SK-N-SH (cell line): Measurements from ENCODE around the gene PRPF40B. TPM values are rescaled to one million over a fixed set of nuclear protein-coding genes. Genes with fewer than 3 reads are reported as not detected.

Experiments used
- CTCF ChIA-PET: fragments of 300-600, 350-600 bp; formaldehyde crosslinking; extraction: SDS; loops from one replicate; lab custom pipeline; 2021; lab: Yijun Ruan, JAX
- POLR2A ChIA-PET: fragments of 350-600 bp; sonication (Branson Sonifier 250); formaldehyde crosslinking; extraction: SDS; loops from one replicate; lab custom pipeline; 2020; ENCODE audit warnings: antibody characterized with exemption, inconsistent platforms; lab: Yijun Ruan, JAX
- DNase-seq: peaks from one replicate; pipeline ENCODE4 v3.0.0; 2012
- H2AFZ ChIP-seq: fragments of 200-600 bp; sonication (generic); 2 replicates; pipeline ENCODE4 v1.8.1; 2016; ENCODE audit warnings: antibody characterized with exemption, mild to moderate bottlenecking, low read depth
- H3F3A ChIP-seq: fragments of 200-600 bp; sonication (generic); replicated peaks from 2 replicates; pipeline ENCODE3; 2016; ENCODE audit warnings: antibody characterized with exemption, mild to moderate bottlenecking; ENCODE audit not compliant: insufficient read depth
- H3K27ac ChIP-seq, 2 experiments: fragments of 200-500 bp in 1 of 2; fragments of 200-600 bp in 1 of 2; sonication (Bioruptor generic) in 1 of 2; sonication (generic), shearing (Covaris generic) in 1 of 2; 2 replicates each; pipeline versions ENCODE4 v1.5.1 to v1.6.1; 2014 to 2016; ENCODE audit warnings: low read depth in 2 of 2, inconsistent platforms in 1 of 2, low read length in 1 of 2, mild to moderate bottlenecking in 1 of 2, mixed read lengths in 1 of 2
- H3K27me3 ChIP-seq: fragments of 200-600 bp; sonication (generic), shearing (Covaris generic); 2 replicates; pipeline ENCODE4 v1.6.1; 2016; ENCODE audit warnings: mixed run types; ENCODE audit not compliant: insufficient read depth
- H3K36me3 ChIP-seq, 2 experiments: fragments of 200-500 bp in 1 of 2; fragments of 200-600 bp in 1 of 2; sonication (Bioruptor generic) in 1 of 2; sonication (generic) in 1 of 2; replicated peaks in 1 of 2; 2 replicates each; pipeline versions ENCODE3 to v1.5.1; 2014 to 2016; ENCODE audit warnings: low read length in 1 of 2, mild to moderate bottlenecking in 1 of 2; ENCODE audit not compliant: insufficient read depth in 2 of 2, control insufficient read depth in 1 of 2
- H3K4me1 ChIP-seq, 2 experiments: fragments of 200-500 bp in 1 of 2; fragments of 200-600 bp in 1 of 2; sonication (Bioruptor generic) in 1 of 2; sonication (generic), shearing (Covaris generic) in 1 of 2; 2 replicates each; pipeline versions ENCODE4 v1.5.1 to v1.6.1; 2014 to 2016; ENCODE audit warnings: low read depth in 1 of 2, low read length in 1 of 2, mixed run types in 1 of 2; ENCODE audit not compliant: insufficient read depth in 2 of 2, control insufficient read depth in 1 of 2
- H3K4me2 ChIP-seq: fragments of 200-600 bp; sonication (generic), shearing (Covaris generic); 2 replicates; pipeline ENCODE4 v1.6.1; 2017; ENCODE audit warnings: mixed run types
- H3K4me3 ChIP-seq, 2 experiments: fragments of 200-500 bp in 1 of 2; fragments of 200-600 bp in 1 of 2; sonication (Bioruptor generic) in 1 of 2; sonication (generic), shearing (Covaris generic) in 1 of 2; 2 replicates each; pipeline versions ENCODE4 v1.5.1 to v1.8.1; 2014 to 2016; ENCODE audit warnings: low read depth in 2 of 2, inconsistent platforms in 1 of 2, low read length in 1 of 2, mild to moderate bottlenecking in 1 of 2, mixed read lengths in 1 of 2, moderate library complexity in 1 of 2
- H3K79me2 ChIP-seq: fragments of 200-600 bp; sonication (generic); 2 replicates; pipeline ENCODE4 v1.8.1; 2017; ENCODE audit warnings: mild to moderate bottlenecking; ENCODE audit not compliant: insufficient read depth
- H3K9ac ChIP-seq: fragments of 200-600 bp; sonication (generic); 2 replicates; pipeline ENCODE4 v1.6.1; 2017; ENCODE audit warnings: mixed run types
- H3K9me2 ChIP-seq: fragments of 200-600 bp; sonication (generic); 2 replicates; pipeline ENCODE4 v1.6.1; 2017; ENCODE audit warnings: mixed run types
- H3K9me3 ChIP-seq: fragments of 200-600 bp; sonication (generic); 2 replicates; pipeline ENCODE4 v1.6.1; 2017; ENCODE audit warnings: mixed run types, mild to moderate bottlenecking, moderate library complexity
- H4K20me1 ChIP-seq: fragments of 200-600 bp; sonication (generic); 2 replicates; pipeline ENCODE4 v1.6.1; 2017; ENCODE audit warnings: mild to moderate bottlenecking, mixed run types; ENCODE audit not compliant: insufficient read depth
- EZH2phosphoT487 ChIP-seq: fragments of 200-600 bp; sonication (generic); IDR thresholded peaks from 2 replicates; pipeline ENCODE4 v1.6.1; 2017; ENCODE audit warnings: low read depth, mixed run types, mild to moderate bottlenecking, antibody characterized with exemption, moderate library complexity, borderline replicate concordance
- FOXM1 ChIP-seq: IDR thresholded peaks from 2 replicates; pipeline ENCODE4 v1.4.0; 2012; ENCODE audit warnings: low read depth, mild to moderate bottlenecking
- IRF3 ChIP-seq: fragments of 150-350 bp; IDR thresholded peaks from 2 replicates; pipeline ENCODE4 v1.6.1; 2016; ENCODE audit warnings: mild to moderate bottlenecking, low read depth, low read length
- NFIC ChIP-seq: IDR thresholded peaks from 2 replicates; pipeline ENCODE4 v1.4.0; 2012; ENCODE audit warnings: borderline replicate concordance
- PBX3 ChIP-seq: IDR thresholded peaks from 2 replicates; pipeline ENCODE4; 2012
- POLR2AphosphoS5 ChIP-seq: IDR thresholded peaks from 2 replicates; pipeline ENCODE4 v1.6.1; 2012; ENCODE audit warnings: low read depth, low read length
- RAD21 ChIP-seq: IDR thresholded peaks from 2 replicates; pipeline ENCODE4 v1.6.1; 2012; ENCODE audit warnings: mild to moderate bottlenecking, low read length
- RCOR1 ChIP-seq: fragments of 150-350 bp; IDR thresholded peaks from 2 replicates; pipeline ENCODE4 v1.6.1; 2017; ENCODE audit warnings: antibody characterized with exemption, low read length
- REST ChIP-seq: IDR thresholded peaks from 2 replicates; pipeline ENCODE4 v1.6.1; 2012; ENCODE audit warnings: mild to moderate bottlenecking, low read depth, low read length, moderate library complexity
- RFX5 ChIP-seq: IDR thresholded peaks from 2 replicates; pipeline ENCODE4 v1.6.1; 2012; ENCODE audit warnings: mild to moderate bottlenecking, improper control_type of control experiment, low read length
- SIN3A ChIP-seq: IDR thresholded peaks from 2 replicates; pipeline ENCODE4 v1.6.1; 2012; ENCODE audit warnings: low read depth, mild to moderate bottlenecking, low read length, moderate library complexity, borderline replicate concordance
- SMC3 ChIP-seq: IDR thresholded peaks from 2 replicates; pipeline ENCODE4 v1.6.1; 2012; ENCODE audit warnings: low read depth, low read length, improper control_type of control experiment
- TEAD4 ChIP-seq: IDR thresholded peaks from 2 replicates; pipeline ENCODE4 v1.4.0; 2012; ENCODE audit warnings: mild to moderate bottlenecking, borderline replicate concordance; ENCODE audit not compliant: insufficient read depth
- ZBTB33 ChIP-seq: IDR thresholded peaks from 2 replicates; pipeline ENCODE4 v1.4.0; 2012; ENCODE audit warnings: low read depth, borderline replicate concordance
- WGBS: methylation state at CpG from one replicate; pipeline ENCODE4 v1.1.6; 2017; ENCODE audit warnings: low lambda C conversion rate; 5-methylcytosine and 5-hydroxymethylcytosine counted together
- polyA plus RNA-seq, 3 experiments: library from polyadenylated mRNA; depleted of rRNA; stranded (reverse); fragments of >200 nt; gene quantifications; 2 replicates each; pipeline ENCODE4 v1.2.3, GENCODE V29; 2012

The PRPF40B gene
- polyA plus RNA-seq, 1 of the 3 experiments (the other 2 are of a cell fraction): 27.0 TPM

- Histone ChIP-seq H3K9ac (no peak overlapping the region), H3K27me3 (no peaks in the 10 kb centered on the region), H3K4me1 (no peaks in the 10 kb centered on the region), H3K27ac (no peak overlapping the region), H3K79me2 (0 out of 2 replicates have a peak, but pooled peaks cover 3% of the 10 kb centered on the region), H3K9me3 (no peaks in the 10 kb centered on the region), H2AFZ (no peak overlapping the region), H3K4me2 (no peak overlapping the region), H3K9me2 (no peaks in the 10 kb centered on the region), H3F3A (no peaks in the 10 kb centered on the region), H3K4me3 (no peak overlapping the region), H4K20me1 (no peaks in the 10 kb centered on the region)
- WGBS: 76% methylated on average over 4 of the region's 4 CpGs
- CTCF ChIA-PET: interaction anchor here (1.9 to 30.5 kb wide), 4 partner anchors 8 to 59 kb away, joined by 4 to 590 read pairs (median 20); partner anchors contain the start of gene FMNL3
- POLR2A ChIA-PET: no interaction called here
- TF ChIP-seq EZH2phosphoT487 (no peak), SMC3 (no peak), REST (no peak), POLR2AphosphoS5 (no peak), RFX5 (no peak), NFIC (no peak), FOXM1 (no peak), IRF3 (no peak), TEAD4 (no peak), RCOR1 (no peak), RAD21 (no peak), PBX3 (no peak), SIN3A (no peak), ZBTB33 (no peak)
- TF ChIP-seq, all 33 proteins: peak for 0
- no peak for DNase-seq
- H3K36me3 ChIP-seq: peaks cover 40 to 68% of the 10 kb centered on the region in 2 experiments
Measured at GRCh38 chr12:49652921-49653520, 29.7 kb downstream of the PRPF40B start.
